Loucy (cell line): Measurements from ENCODE around the gene PDE2A.

Source experiments
- EZH2phosphoT487 ChIP-seq: fragments of 200-600 bp; IDR thresholded peaks from 2 replicates; pipeline ENCODE4 v1.6.1; 2018; ENCODE audit warnings: antibody characterized with exemption, mild to moderate bottlenecking, moderate library complexity, borderline replicate concordance
- TF ChIP-seq, protein P1 (sequence below): fragments of 200-600 bp; sonication (generic); conservative IDR thresholded peaks from 2 replicates; pipeline ENCODE4 v1.5.1; 2014; ENCODE audit warnings: mild to moderate bottlenecking, antibody characterized with exemption, low read length

DNA sequence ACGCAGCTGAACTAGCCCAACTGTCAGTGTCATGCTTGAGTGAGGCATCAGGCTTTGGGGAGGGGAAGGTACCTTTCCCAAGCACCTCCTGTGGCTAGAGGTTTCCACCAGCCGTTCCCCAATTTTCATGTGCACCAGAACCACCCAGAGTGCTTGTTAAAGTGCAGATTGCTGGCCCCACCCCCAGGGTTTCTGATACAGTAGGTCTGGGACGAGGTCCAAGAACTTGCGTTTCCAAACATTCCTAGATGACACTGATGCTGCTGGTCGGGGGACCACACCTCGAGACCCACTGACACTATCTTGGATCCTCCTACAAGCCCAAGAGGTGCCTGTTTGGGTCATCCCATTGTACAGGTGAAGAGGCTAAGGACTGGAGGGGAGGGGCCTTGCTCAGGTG, 59.8 kb downstream of the PDE2A start:
- TF ChIP-seq, protein P1, sequence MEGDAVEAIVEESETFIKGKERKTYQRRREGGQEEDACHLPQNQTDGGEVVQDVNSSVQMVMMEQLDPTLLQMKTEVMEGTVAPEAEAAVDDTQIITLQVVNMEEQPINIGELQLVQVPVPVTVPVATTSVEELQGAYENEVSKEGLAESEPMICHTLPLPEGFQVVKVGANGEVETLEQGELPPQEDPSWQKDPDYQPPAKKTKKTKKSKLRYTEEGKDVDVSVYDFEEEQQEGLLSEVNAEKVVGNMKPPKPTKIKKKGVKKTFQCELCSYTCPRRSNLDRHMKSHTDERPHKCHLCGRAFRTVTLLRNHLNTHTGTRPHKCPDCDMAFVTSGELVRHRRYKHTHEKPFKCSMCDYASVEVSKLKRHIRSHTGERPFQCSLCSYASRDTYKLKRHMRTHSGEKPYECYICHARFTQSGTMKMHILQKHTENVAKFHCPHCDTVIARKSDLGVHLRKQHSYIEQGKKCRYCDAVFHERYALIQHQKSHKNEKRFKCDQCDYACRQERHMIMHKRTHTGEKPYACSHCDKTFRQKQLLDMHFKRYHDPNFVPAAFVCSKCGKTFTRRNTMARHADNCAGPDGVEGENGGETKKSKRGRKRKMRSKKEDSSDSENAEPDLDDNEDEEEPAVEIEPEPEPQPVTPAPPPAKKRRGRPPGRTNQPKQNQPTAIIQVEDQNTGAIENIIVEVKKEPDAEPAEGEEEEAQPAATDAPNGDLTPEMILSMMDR = no peak
- TF ChIP-seq EZH2phosphoT487 = no peak
